Esophagus muscularis mucosa (tissue), 4 donors: ENCODE measurements around the gene MIS18A. TPM values are rescaled to one million over a fixed set of nuclear protein-coding genes. Genes with fewer than 3 reads are reported as not detected.

Experiments
- DNase-seq: peaks from one replicate; pipeline ENCODE4 v3.0.0-alpha.2; 2017; ENCODE audit errors: extremely low spot score
- H3K27ac ChIP-seq, 4 donors: fragments of 200-600 bp; sonication (generic); replicated peaks in 1 of 4; 1 replicate in 3 of 4; 2 replicates in 1 of 4; pipeline ENCODE4 v1.5.1; 2016 to 2019; ENCODE audit warnings: mild to moderate bottlenecking in 1 of 4
- H3K27me3 ChIP-seq, 4 donors: fragments of 200-600 bp; sonication (generic); one replicate each; pipeline versions ENCODE4 v1.5.1 to v1.6.0; 2016 to 2019
- H3K36me3 ChIP-seq, 4 donors: fragments of 200-600 bp; sonication (generic); one replicate each; pipeline ENCODE4 v1.5.1; 2016 to 2019
- H3K4me1 ChIP-seq, 4 donors: fragments of 200-600 bp; sonication (generic); one replicate each; pipeline ENCODE4 v1.5.1; 2016 to 2019
- H3K4me3 ChIP-seq, 4 donors: fragments of 200-600 bp; sonication (generic); 1 replicate in 2 of 4; 2 replicates in 2 of 4; pipeline ENCODE4 v1.5.1; 2016 to 2019; ENCODE audit warnings: mild to moderate bottlenecking in 4 of 4, moderate library complexity in 1 of 4
- H3K9me3 ChIP-seq, 4 donors: fragments of 200-600 bp; sonication (generic); 1 replicate in 3 of 4; 2 replicates in 1 of 4; pipeline ENCODE4 v1.5.1; 2016 to 2019
- EP300 ChIP-seq: sonication (generic); formaldehyde crosslinking; IDR thresholded peaks from one replicate; pipeline ENCODE4 v1.6.1; 2017; ENCODE audit warnings: antibody characterized with exemption
- POLR2A ChIP-seq: fragments of 450-650 bp; IDR thresholded peaks from one replicate; pipeline ENCODE4 v1.6.1; 2017; ENCODE audit warnings: antibody characterized with exemption, moderate library complexity, mild to moderate bottlenecking, low read depth
- POLR2AphosphoS5 ChIP-seq, 2 donors: sonication (generic); formaldehyde crosslinking; IDR thresholded peaks; one replicate each; pipeline ENCODE4 v1.6.1; 2017; ENCODE audit warnings: antibody characterized with exemption in 2 of 2
- WGBS: methylation state at CpG from one replicate; pipeline ENCODE4 v1.1.5; 2018; 5-methylcytosine and 5-hydroxymethylcytosine counted together
- intact Hi-C: fragments of 100-400 bp; cut with DNase I; formaldehyde crosslinking; loops from one replicate; pipeline ENCODE4 v1.15.1; 2023
- total RNA-seq, 4 donors: library from RNA; depleted of rRNA; stranded (reverse); fragments of >200 nt; gene quantifications; one replicate each; pipeline versions ENCODE4 v1.1.0 to v1.2.1, GENCODE V29; 2016
- TF ChIP-seq, protein P1 (sequence below), 3 experiments: fragments of 200-600 bp in 2 of 3; fragments of 450-650 bp in 1 of 3; sonication (generic) in 2 of 3; IDR thresholded peaks; one replicate each; pipeline ENCODE4 v1.5.1; 2017 to 2019; ENCODE audit warnings: antibody characterized with exemption in 3 of 3, mild to moderate bottlenecking in 2 of 3, moderate library complexity in 1 of 3

The MIS18A gene
- total RNA-seq, 4 donors from 2014 or later, result 3.0 to 4.6 (median 3.2) TPM

DNA sequence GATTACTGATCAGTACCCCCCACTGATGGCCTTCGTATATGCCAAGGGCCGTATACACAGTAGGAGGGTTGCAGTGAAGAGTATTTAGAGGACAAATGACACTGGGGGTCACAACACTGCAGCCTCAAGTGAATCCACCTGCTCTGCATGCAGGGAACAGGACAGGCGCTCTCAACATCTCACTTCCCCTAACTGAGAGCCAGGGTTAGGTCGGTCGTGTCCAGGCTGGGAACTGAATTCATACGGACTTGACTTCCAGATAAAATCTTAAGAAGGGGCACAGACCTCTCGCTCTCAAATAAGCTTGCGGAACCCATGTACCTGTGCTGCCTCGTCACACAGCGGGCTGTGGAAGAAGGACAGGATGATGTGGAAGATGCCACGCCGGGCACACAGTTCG, 42.6 kb upstream of the MIS18A start:
- no peak for DNase-seq
- Histone ChIP-seq H3K4me1 (peaks cover 0 to 9% (median 7%) of the 10 kb centered on the region in 4 donors), H3K9me3 (no peaks in the 10 kb centered on the region), H3K4me3 (no peak overlapping the region), H3K36me3 (peaks cover 78 to 99% (median 90%) of the 10 kb centered on the region in 4 donors), H3K27ac (no peak overlapping the region), H3K27me3 (no peaks in the 10 kb centered on the region)
- no peak for TF ChIP-seq POLR2AphosphoS5 (IDR thresholded peaks at IDR 0.05)
- TF ChIP-seq, protein P1, sequence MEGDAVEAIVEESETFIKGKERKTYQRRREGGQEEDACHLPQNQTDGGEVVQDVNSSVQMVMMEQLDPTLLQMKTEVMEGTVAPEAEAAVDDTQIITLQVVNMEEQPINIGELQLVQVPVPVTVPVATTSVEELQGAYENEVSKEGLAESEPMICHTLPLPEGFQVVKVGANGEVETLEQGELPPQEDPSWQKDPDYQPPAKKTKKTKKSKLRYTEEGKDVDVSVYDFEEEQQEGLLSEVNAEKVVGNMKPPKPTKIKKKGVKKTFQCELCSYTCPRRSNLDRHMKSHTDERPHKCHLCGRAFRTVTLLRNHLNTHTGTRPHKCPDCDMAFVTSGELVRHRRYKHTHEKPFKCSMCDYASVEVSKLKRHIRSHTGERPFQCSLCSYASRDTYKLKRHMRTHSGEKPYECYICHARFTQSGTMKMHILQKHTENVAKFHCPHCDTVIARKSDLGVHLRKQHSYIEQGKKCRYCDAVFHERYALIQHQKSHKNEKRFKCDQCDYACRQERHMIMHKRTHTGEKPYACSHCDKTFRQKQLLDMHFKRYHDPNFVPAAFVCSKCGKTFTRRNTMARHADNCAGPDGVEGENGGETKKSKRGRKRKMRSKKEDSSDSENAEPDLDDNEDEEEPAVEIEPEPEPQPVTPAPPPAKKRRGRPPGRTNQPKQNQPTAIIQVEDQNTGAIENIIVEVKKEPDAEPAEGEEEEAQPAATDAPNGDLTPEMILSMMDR (IDR thresholded peaks at IDR 0.05), result no peak
- no peak for TF ChIP-seq POLR2A
- no peak for TF ChIP-seq EP300
- WGBS, result 95% methylated on average over 13 of the region's 13 CpGs
- intact Hi-C loops, result no loop called here

DNA sequence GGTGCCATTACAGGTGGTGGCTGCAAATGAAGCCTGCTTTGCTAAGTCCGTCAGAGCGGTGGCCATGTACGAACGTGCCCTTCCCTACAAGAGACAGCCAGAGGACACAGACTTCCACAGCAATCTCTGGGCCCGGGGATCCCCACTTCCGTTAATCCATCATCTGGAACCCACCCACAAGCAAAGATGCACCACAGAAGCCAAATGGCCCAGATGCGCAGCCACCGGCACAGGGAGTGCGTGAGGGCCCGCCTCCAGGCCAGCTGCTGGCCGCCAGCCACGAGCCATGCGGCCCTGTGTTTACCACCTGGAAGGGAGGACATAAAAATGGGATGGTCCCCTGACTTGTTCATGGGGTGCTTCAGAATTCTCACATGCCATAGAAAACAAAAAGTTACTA, 41.9 kb upstream of the MIS18A start:
- Histone ChIP-seq H3K27me3 (no peaks in the 10 kb centered on the region), H3K27ac (no peak overlapping the region), H3K4me1 (peaks cover 0 to 13% (median 5%) of the 10 kb centered on the region in 4 donors), H3K9me3 (no peaks in the 10 kb centered on the region), H3K36me3 (peaks cover 82 to 100% (median 96%) of the 10 kb centered on the region in 4 donors), H3K4me3 (no peak overlapping the region)
- intact Hi-C loops, result no loop called here
- TF ChIP-seq POLR2AphosphoS5 (IDR thresholded peaks at IDR 0.05) (no peak), POLR2A (no peak), EP300 (no peak)
- TF ChIP-seq, protein P1 (IDR thresholded peaks at IDR 0.05), result no peak
- 92% methylated on average over 13 of the region's 13 CpGs for WGBS
- no peak for DNase-seq

DNA sequence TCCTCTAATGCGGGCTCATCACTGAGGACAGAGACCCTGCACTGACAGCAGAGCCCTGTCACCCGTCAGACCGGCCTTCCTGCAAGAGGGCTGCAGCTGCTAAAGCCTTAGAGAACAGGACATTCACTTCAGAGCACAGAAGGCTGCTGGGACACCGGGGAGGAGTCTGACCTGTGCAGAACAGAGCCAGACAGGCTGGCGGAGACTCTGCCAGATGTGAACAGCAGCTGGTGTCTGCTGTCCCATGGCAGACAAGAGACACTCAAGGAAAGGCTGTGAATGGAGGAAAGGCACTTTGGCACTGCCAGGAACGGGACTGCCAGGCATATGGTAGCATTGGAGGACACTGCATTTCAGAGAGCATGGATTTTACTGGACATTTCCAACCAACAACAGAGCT, 41.2 kb upstream of the MIS18A start:
- intact Hi-C loops, result no loop called here
- no peak for TF ChIP-seq POLR2AphosphoS5 (IDR thresholded peaks at IDR 0.05)
- TF ChIP-seq POLR2A, result no peak
- TF ChIP-seq, protein P1 (IDR thresholded peaks at IDR 0.05), result no peak
- no peak for TF ChIP-seq EP300
- no peaks in the 10 kb centered on the region for H3K27me3 ChIP-seq
- H3K27ac ChIP-seq, result no peak overlapping the region
- H3K4me3 ChIP-seq, result no peak overlapping the region
- peaks cover 82 to 100% (median 98%) of the 10 kb centered on the region in 4 donors for H3K36me3 ChIP-seq
- no peaks in the 10 kb centered on the region for H3K9me3 ChIP-seq
- no peak for DNase-seq
- 92% methylated on average over 5 of the region's 6 CpGs for WGBS
- peaks cover 0 to 7% (median 0%) of the 10 kb centered on the region in 4 donors for H3K4me1 ChIP-seq

DNA sequence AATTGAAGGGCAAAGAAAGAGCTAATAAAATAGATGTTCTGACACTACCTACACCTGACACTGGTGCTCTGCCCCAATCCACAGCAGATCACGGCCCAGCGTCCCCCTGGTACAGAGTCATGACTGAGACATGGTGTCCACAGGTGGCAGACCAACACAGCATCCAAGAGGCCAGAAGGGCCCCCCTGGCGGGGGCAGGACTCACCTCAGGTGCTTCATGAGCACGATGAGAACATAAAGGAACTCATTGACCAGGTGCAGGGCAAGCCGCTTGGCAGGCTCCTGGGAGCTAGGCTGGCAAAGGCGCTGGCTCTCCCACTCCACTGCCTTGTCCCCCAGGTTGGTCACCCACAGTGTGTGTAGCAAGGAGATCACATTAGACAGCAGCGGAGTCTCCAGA, 40.2 kb upstream of the MIS18A start:
- Histone ChIP-seq H3K4me1 (peaks cover 0 to 5% (median 0%) of the 10 kb centered on the region in 4 donors), H3K36me3 (peaks cover 83 to 100% (median 98%) of the 10 kb centered on the region in 4 donors), H3K4me3 (no peak overlapping the region), H3K9me3 (no peaks in the 10 kb centered on the region), H3K27ac (no peak overlapping the region), H3K27me3 (no peaks in the 10 kb centered on the region)
- TF ChIP-seq POLR2AphosphoS5 (IDR thresholded peaks at IDR 0.05) (no peak), POLR2A (no peak)
- TF ChIP-seq, protein P1 (IDR thresholded peaks at IDR 0.05), result no peak
- intact Hi-C loops, result no loop called here
- 86% methylated on average over 4 of the region's 7 CpGs for WGBS
- DNase-seq, result no peak

DNA sequence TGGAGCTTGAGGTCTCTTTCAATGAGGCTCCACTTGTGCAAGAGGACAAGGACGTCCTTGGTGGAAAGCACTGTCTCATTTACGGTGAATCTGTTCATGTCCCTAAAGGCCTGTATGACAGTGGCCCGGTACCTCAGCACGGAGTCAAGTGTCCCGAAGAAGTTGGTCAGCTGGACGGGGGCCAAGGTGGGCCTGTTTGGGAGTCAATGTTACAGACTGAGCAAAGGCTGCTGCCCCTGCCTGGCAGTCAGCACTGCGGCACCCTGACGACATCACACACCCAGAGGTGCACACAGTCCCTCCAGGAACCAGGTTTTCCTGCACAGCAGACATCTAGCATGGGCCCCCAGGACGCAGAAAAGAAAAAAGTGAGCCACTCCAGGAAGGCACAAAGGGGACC, 38.9 kb upstream of the MIS18A start:
- DNase-seq, result no peak
- Histone ChIP-seq H3K27me3 (no peaks in the 10 kb centered on the region), H3K4me3 (no peak overlapping the region), H3K27ac (no peak overlapping the region), H3K9me3 (no peaks in the 10 kb centered on the region), H3K36me3 (peaks cover 74 to 100% (median 90%) of the 10 kb centered on the region in 4 donors), H3K4me1 (peaks cover 0 to 5% (median 1%) of the 10 kb centered on the region in 4 donors)
- intact Hi-C loops, result no loop called here
- 93% methylated on average over 8 of the region's 9 CpGs for WGBS
- TF ChIP-seq POLR2AphosphoS5 (IDR thresholded peaks at IDR 0.05) (no peak), POLR2A (no peak), EP300 (no peak)
- TF ChIP-seq, protein P1 (IDR thresholded peaks at IDR 0.05), result no peak
